ENCODE data around the gene CUX1.

Gene CUX1

DNA sequence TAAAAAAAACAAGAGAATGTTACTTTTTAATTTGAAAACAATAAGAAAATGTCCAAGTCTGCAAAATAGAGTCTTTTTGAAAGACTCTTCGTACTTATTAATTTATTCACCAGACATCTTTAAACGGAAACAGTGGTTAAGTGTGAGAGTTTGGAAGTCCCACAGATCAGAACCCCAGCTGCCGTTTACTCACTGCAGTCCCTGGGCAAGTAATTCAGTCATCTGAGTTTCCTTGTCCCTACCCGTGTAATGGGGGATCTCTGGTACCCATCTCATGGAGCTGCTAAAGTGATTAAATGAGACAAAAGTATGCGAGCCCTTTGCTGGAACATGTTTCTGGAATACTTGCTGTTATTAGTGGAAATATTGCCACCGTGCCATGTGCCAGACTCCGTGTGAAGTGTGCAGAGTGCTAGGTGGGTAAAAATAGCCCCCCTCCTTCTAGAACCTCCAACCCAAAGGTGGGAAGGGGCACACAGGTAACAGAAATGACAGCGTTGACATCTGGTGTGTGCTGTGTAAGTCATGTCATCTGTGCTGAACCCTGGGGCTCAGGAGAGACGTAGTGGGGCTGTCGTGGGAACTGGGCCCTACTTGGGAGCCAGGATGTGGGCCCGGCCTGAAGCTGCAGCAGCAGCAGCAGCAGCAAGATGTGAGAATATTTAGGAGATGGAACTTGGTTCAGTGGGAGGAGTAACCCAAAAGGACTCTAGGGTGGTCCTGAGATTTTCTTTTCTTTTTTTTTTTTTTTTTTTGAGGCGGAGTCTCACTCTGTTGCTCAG is 140.5 kb downstream of the CUX1 start:
- no peak for DNase-seq (ENCODE audit: low read depth, low spot score)

DNA sequence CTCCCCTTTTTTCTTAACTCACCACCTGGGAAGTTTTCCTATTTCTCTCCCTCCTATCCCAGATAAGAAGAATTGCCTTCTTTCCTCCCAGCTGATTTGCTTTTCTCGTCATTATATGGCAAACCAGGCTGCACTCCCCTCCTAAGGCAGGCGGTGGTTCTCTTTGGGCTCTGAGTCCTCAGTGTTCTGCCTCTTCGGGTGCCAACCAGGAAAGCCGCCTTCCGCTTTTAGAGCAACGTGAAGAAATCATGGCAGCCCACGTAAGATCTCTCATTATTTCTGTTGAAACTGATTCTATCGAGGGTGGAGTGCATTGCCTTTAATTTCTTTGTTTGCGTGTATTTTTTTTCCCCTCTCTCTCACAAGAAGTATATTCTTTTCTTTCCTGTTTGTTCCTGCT is 141.9 kb downstream of the CUX1 start:
- DNase-seq (ENCODE audit: low read depth, low spot score) = no peak

DNA sequence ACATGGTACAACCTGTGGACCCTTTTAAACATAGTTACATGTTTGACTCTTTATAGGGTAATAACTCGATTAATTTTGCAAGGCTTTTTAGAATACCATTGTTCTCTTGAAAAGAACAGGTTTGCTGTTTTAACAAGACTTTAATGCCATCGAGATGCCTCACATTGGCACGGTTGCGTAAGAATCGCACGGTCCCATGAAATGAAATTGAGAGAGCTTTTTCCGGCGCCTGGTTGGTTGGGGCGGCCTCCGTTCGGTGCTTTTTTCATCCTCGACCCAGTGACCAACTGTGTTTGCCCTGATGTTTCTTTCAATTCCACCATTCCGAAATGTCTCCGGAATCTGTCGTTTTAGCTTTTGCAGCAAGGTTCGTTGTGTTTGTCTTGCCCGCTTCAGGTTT is 142.4 kb downstream of the CUX1 start:
- no peak for DNase-seq (ENCODE audit: low read depth, low spot score)

DNA sequence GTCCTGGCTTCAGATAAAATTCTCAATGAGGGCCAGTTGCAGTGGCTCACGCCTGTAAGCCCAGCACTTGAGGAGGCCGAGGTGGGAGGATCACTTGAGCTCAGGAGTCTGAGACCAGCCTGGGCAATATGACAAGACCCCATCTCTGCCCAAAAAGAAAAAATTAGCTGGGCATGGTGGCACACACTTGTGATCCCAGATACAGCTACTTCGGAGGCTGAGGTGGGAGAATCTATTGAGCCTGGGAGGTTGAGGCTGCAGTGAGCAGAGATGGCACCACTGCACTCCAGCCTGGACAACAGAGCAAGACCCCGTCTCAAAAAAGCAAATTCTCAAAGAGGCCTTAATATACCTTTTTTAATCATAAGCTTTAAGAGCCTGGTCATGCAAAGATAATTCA is 142.9 kb downstream of the CUX1 start:
- DNase-seq (ENCODE audit: low read depth, low spot score) = no peak

DNA sequence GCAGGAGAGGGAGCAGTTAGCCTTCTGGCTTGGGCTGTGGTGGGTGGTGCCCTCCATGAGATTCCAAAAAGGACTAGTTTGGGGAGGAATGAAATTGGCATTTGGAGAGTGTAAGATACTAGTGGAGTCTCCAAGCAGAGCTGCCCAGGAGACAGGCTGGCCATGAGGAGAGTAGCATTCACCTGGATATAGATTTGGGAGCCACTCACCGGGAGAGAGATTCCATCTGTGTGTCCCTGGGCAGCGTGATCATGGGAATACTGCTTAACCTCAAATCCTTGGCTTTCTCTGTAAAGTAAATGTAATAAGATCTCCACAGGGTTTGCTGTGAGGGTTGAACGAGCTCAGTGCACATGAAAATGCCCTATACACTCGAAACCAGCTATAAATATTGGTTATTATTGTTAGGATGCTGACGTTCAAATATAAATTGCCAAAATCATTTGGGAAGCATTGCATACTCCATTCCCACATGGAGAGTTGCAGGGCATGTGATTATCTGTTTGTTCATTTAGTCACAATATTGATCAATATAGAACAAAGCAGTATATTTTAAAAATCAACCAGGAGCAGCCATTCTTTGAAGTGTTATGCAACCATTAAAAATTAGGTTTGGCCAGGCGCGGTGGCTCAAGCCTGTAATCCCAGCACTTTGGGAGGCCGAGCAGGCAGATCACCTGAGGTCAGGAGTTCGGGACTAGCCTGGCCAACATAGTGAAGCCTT is 143.7 kb downstream of the CUX1 start:
- no peak for DNase-seq (ENCODE audit: low read depth, low spot score)

DNA sequence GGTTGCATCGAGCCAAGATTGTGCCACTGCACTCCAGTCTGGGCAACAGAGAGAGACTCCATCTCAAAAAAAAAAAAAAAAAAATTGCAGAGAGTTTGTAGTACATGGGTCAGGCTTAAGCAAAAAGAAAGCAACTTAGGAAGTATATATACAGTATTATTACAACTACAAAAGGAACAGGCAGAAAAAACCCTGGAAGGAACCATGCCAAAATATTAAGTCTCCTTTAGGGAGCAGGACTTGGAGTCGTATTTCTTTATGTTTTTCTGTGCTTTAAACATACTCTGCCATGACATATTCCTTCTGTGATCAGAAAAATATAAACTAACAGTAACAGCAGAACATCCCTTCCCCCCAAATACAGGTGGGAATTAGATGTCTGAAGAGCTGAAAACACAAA is 144.4 kb downstream of the CUX1 start:
- no peak for DNase-seq (ENCODE audit: low read depth, low spot score)

DNA sequence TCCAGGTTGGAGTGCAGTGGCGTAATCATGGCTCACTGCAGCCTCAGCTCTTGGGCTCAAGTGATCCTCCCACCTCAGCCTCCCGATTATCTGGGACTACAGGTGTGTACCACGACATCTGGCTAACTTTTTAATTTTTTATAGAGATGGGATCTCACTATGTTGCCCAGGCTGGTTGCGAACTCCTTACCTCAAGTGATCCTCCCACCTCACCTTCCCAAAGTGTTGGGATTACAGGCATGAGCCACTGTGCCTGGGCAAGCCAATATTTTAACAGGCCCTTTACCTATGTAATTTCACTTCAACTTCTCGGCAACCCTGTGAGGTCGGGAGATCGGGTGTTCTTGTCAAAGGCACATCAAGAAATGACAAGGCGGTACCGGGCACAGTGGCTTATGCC is 146.3 kb downstream of the CUX1 start:
- DNase-seq (ENCODE audit: low read depth, low spot score) = no peak

DNA sequence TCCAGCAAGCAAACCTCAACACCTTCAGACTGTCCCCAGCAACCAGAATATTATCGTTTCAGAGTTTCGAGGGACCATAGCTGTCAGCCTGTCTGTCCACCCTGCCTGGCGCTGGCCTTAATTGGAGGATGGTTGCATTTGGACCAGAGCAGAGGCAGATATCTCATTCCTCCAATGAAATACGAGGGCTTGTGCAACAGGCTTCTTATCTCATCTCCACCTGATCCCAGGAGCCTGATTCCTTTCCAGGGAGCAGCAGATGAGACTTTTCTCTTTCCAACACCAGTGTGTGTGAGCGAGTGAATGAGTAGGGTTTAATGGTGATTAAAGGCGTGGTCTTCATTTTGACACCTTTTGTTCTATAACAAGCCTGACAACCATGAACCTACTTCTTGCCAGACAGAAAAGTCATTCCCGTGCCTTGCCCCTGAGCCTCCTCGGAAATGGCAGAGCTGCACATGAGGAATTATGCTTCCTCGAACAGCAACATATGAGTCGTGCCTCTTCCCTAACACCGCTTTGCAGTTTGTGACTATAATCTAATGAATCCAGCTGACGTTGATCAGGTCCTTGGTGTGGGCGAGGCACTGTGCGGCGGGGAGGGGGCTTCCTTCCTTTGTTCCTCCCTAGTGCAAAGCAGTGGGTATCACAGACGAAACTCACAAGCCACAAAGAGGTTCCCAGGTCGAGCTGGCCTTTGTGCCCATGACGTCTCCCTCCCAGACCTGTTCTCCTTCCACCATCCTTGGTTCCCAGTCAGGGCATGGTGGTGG is 147.4 kb downstream of the CUX1 start:
- no peak for DNase-seq (ENCODE audit: low read depth, low spot score)

DNA sequence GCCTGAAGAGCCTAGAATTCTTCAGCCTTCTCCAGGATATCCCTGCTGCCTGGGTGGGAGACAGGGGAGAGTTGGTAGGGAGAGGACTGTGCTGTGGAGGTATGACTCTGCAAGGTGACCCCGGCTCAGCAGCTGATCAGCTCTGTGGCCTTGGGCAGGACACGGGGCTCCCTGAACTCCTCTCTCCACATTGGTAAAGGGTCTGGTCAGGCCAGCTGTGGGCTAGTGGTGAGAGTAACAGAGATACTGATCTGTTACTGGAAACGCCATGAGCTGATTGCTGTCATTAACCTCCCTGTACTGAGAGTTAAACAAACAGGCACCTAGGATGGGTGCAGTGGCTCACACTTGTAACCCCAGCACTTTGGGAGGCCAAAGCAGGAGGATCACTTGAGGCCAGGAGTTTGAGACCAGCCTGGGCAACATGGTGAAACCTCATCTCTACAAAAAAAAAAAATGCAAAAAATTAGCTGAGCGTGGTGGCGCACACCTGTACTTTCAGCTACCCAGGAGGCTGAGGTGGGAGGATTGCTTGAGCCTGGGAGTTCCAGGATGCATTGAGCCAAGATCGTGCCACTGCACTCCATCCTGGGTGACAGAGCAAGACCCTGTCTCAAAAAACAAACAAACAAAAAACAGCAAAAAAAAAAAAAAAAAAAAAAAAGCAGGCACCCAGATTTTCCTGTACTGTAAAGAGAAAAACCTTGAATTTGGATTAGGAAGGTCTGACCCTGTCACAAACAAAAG is 151.5 kb downstream of the CUX1 start:
- DNase-seq (ENCODE audit: low read depth, low spot score) = no peak

DNA sequence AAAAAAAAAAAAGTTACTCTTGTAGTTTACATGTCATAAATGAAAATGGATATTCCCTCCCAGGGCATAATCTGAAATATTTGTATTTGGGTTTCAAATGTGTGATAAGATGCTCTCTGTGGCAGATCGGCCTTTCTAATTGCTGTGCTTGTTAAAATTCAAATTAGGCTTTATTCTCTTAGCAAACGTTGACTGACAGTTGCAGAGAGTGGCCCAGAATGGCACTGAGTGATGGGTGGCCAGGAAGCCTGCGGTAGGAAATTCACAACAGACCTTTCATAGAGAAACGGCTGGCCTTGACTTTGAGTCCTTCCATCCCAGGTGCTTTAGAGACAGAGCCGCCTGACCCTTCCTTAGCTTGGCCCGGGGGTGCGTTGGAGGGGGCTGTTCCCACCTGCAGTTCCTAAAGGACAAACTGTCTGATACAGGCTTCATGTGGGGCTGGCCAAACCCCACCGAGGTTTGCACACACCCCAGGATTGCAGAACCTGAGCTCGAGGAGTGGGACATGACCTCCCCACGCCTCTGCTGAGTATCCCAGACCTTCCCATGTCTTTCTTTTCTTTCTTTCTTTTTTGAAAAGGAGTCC is 152.7 kb downstream of the CUX1 start:
- no peak for DNase-seq (ENCODE audit: low read depth, low spot score)

DNA sequence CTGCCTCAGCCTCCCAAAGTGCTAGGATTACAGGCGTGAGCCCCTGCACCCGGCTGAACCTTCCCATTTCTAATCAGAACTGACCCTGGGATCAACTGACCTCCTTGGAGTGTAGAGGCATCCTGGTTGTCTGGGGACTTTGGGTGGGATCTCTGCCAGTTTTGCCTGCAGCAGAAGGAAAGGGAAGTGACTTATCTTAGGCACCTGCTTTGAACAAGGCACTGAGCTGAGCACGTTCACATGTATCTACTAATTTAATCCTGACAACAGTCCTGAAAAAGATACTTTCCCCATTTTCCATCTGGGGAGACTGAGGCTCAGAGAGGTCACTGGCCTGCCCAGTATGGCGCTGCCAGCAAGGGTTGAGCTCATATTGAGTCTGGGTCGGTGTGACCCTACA is 153.4 kb downstream of the CUX1 start:
- DNase-seq (ENCODE audit: low read depth, low spot score) = no peak

DNA sequence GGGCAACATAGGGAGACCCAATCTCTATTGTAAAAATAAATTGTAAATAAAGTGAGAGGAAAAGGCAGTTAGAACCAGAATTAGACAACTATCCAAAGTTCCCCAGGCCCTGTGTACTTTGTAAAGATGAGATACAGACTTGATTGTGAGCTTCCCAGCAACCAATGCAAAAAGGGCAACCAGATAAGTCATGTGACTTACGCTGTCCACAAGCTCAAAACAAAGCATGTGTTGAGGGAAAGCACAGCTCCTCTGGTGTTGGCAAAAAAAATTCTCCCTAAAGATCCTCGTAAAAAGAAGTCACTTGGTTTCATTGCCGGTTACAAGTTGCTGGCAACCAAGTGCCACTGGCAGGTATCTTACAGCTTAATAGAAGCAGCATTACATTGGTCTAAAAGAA is 154.0 kb downstream of the CUX1 start:
- DNase-seq (ENCODE audit: low read depth, low spot score) = no peak

DNA sequence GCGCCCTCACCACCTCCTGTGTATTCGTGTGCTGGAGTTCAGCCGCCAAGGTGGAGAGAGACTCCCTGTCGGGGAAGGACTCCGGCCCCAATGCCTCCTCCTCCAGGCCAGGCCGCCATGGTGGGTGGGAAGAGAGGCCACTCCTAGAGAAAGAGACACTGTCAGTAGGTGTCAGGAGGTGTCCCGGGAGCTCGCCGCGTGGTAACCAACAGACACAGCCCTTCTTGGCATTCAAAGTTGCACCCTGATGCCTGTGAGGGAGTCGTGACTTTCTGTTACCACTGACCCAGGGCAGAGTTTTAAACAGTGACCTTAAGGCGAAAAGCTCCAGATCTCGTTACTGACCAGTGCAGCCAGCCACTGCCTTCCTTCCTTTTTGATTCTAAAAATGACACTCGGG is 155.2 kb downstream of the CUX1 start:
- no peak for DNase-seq (ENCODE audit: low read depth, low spot score)

DNA sequence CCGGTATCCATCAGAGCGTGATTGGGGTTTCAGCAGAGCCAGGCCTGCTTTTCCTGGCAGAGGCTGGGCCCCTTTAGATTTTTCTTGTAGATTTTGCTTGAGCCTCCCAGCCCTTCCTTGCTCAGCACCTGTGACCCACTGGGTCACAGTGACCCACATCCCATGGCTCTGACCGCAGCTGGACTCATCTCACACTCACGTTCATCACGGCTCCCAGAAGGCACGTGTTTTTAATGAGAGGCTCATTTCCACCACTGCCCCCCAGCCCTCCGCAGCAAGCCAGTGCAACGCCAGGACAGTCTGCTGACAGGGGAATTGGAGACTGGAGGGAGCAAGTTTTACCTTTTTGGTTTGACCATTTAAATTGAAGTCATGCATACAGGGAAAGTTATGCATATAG is 155.7 kb downstream of the CUX1 start:
- DNase-seq (ENCODE audit: low read depth, low spot score) = no peak

DNA sequence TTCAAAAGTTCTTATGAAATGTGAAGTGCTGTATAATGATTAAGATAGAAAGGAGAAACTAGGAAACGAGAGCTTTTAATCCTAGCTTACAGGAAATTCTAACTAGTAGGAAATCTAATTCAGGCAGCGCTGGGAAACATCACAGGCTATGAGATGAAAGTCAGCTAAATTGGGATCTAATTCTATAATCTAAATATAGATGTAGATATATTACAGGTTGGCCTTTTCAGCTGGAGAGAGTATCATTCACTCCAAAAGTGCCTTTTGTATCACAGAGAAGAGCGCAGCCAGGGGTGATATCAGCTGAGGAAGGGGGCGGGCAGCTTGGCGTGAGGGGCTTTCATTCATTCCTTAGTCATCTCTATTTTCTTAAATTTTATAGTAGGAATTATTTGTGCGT is 157.0 kb downstream of the CUX1 start:
- no peak for DNase-seq (ENCODE audit: low read depth, low spot score)

DNA sequence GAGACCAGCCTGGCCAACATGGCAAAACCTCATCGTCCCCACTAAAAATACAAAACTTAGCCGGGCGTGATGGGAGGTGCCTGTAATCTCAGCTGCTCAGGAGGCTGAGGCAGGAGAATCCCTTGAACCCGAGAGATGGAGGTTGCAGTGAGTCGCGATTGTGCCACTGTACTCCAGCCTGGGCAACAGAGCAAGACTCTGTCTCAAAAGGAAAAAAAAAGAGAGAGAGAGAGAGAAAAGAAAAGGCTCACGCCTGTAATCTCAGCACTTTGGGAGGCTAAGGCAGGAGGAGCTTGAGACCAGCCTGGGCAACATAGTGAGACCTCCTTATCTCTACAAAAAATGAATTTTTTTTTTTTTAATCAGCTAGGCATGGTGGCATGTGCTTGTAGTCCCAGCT is 157.6 kb downstream of the CUX1 start:
- no peak for DNase-seq (ENCODE audit: low read depth, low spot score)

DNA sequence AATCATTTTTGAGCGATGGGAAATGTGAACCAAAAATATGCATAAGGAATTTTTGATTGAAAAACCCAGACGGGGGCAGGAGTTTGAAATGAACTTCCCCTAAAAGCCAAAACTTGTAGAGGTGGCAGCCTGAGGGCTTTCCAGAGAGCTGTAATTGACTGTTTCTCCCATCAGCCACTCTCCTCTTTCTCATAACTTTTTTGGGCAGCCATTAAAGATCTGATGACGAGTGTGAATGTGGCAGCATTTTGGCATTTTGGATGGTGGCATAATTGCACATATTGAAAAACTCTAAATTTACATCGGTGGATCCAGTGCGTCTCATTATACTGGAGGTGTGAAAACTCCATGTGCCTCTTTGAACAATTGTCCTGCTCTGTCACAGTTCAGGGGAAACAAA is 159.0 kb downstream of the CUX1 start:
- DNase-seq (ENCODE audit: low read depth, low spot score) = no peak

DNA sequence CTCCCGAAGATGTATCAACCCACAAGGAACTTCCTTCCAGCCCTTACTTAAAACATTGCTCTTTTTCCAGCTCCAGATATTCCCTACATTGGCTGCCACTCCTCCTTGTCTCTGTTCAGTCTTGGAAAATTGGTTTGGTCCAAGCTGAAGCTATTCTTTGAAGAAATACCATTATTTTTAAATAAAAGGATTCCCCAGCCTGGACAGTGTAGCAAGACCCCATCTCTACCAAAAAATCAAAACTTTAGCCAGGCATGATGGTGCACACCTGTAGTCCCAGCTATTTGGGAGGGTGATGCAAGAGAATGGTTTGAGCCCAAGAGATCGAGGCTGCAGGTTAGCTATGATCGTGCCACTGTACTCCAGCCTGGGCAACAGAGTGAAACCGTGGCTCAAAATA is 159.8 kb downstream of the CUX1 start:
- no peak for DNase-seq (ENCODE audit: low read depth, low spot score)

DNA sequence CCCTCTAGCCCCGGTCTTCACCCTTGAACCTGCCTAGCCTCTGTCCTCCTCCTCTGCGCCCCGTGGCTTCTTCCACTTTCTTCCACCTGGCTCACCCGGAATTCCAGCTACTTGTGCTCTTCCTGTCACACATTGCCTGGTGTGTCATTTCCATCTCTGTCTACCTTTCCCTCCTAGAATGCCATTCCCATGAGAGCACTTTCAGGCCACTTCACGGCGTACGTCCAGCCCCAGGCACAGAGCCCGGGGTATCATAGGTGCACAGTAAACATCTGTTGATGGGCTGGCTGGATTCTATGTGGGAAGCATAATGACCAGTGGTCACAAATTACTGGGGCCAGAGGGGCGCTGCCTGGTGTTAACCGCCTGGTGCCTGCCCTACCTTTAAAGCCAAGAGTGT is 161.3 kb downstream of the CUX1 start:
- DNase-seq (ENCODE audit: low read depth, low spot score) = no peak

DNA sequence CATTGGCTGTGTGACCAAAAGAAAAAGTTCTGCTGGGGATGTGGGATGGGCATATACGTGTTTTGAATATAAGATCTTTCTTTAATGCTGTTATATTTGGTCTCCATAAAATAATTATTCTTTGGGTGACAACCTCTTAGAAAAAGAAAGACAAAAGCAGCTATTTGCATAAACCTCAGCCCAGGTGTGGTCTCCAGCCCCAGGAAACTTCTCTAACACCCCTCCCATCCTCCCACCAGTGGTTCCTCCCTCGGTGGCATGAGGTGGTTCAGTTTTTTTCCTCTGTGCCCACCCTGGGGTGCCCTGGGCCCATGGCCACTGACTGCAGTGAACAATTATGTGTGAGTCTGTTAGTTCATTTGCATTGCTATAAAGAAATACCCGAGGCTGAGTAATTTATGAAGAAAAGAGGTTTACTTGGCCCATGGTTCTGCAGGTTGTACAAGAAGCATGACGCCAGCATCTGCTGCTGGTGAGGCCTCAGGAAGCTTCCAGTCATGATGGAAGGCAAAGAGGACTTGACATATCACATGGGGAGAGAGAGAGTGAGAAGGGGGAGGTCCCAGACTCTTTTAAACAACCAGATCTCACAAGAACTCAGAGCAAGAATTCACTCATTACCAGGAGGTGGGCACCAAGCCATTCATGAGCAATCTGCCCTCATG is 165.9 kb downstream of the CUX1 start:
- DNase-seq (ENCODE audit: low read depth, low spot score) = no peak

Measured in astrocyte of the hippocampus (primary cell).